Stimulated activated CD4-positive, alpha-beta T cell treated with anti-CD3 and anti-CD28 coated beads, Interleukin-12 subunit alpha, Interleukin-12 subunit beta, amount 100 ng/mL, for 24 hours (primary cell): ENCODE data around the gene TGFBR1.

Source experiments
- DNase-seq, 2 experiments: peaks; one replicate each; pipeline ENCODE4 v3.0.0-alpha.2; 2020; ENCODE audit warnings: low read depth in 2 of 2

Gene TGFBR1

DNA sequence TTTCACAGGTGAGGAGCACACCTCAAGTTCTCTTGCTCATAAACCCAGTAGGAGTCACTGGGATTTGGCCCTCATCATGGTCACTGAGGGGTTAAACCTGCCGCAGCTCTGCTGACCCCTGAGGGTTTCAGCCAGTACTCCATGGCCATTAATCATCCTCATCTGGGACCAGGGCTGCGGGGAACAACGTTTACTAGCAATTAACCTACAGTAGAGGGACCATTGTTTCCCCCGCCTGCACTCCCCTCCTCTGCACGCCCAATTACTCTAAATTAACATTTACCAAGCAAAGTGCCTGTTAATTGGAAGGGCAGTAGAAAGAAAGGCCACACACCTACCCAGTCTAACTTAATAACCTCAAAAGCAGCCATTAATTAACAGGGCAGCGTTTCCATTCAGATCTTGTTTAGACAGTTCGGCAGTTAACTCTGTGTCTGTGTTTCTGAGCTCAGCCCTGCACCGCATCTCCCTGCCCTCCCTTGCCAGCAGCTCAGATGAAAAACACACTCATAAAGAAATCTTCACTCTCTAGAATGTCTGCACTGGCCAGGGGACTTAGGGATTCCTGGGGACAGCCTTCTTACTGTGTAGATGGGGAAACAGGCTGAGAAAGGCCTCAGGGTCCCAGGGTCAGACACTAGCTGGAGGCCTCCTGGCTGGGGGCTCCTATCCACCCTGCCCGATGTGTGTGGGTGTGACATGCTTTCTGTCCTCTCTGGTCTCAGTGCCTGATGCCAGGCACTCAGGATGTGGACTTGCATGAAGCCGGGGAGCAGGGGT is 65.3 kb downstream of the TGFBR1 start:
- DNase-seq = no peak

DNA sequence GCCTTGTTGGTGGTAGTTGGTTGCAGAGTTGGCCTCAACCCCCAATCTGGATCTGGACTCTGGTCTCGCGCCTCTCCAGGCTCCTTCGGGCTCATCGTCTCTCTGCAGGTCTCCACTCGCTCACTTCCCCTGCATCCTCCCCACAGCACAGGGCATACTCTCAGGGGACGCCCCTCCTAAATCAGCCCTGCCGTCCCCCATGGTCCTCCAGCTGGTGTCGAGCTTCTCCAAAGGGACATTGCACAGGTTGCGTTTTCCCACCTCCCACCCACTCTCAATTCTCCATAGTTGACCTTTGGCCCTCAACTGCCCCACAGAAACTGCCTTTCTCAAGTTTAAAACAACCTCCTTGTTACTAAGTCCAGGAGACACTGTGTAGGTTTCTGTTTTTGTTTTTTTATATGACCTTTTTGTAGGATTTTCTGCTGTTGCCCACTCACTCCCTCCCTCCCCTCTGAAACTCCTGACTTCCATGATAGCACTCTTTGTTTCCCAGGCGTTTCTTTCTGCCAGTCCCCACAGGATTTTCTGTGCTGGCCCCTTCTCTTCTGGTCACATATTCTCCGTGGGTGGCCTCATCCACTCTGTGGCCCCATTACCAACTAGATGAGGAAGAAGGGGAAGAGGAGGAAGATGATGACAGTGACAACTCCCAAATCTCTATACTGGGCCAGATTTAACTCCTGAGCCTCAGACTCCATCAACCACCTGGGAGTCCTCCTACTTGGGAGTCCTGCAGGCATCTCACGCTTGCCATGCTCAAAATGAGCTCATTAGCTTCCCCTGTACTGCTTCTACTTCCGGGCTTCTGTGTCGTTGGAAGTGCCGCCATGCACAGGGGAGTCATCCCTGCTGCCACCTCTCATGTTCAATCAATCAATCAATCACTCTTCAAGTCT is 66.6 kb downstream of the TGFBR1 start:
- no peak for DNase-seq

DNA sequence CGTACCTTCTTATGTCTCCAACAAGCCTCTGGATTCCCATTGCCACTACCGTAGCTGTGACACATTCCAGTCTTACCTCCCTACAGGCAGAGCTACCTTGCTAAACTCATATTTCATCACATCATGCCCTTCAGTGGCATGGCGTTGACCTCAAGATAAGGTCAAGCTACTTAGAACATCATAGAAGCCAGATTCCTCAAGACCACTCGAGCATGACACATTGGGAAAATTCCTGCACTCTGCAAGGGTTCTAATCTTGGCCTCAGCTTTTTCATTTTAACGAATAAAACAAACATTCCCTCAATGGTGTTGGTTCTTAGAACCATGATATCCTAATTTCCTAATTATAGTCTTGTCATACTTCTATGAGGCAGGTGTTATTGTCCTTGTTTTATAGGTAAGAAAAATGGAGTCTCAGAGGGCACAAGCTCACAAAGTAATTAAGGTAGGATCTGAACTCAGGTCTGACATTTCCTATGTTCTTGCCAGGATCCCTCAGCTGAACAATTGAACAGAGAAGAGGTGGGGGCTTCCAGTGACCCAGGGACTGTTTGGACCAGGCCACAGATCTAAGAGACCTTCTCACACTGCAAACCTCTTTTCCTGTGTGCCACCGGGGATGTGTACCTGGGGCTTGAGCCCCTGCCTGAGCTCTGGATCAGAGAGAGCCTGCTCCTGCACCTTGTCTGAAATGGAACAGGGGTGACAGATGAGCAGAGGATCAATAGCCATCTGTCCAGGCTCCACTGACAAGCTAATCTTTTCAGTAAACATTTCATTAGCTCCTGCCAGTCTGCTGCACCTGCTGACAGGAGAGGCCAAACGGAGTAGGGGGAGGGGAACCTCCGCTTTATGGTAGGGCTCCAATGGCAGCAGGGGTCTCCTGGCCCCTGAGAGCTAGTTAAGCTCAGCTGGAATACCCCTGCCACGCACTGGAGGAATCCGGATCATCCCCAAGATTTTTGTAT is 67.5 kb downstream of the TGFBR1 start:
- DNase-seq = no peak

DNA sequence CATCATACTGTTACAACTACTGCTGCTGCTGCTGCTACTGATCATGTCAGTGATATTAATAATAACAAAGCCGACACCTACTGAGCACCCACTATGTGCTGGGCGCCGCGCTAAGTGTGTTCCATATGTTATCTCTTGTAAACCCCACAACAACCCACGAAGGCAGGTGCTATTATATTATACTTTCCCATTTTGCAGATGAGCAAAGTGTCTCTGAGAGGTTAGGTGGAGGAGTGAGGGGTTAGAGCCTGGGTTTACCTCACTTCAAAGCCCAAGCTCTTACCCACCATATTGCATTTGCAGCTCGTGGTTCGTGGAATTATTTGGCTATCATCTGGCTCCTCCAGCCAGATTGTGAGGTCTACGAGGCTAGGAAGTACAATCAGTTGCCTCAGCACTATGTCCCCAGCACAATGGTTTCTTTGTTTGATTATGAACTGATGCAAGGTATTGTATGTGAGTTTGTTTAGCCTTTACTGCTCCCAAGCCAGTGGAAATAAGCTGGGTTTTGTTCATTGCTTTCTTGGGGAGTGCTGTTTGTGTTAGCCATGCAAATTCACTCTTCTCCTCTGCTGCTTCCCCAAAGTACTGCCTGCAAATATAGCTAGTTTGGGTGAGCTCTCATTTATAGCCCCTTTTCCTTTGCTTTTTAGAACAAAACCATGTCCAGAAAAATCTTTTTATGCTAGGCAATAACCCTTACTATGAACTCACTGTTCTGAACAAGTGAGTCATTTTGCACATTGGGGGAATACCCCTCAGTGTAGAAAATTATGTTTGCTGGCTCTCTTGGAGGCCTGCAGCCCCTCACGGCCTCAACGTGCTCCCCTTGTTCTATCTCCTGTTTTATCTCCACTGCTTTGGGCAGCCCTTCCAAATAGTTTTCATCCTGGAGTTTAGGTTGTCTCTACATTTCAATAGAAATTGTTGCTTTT is 68.9 kb downstream of the TGFBR1 start:
- no peak for DNase-seq

DNA sequence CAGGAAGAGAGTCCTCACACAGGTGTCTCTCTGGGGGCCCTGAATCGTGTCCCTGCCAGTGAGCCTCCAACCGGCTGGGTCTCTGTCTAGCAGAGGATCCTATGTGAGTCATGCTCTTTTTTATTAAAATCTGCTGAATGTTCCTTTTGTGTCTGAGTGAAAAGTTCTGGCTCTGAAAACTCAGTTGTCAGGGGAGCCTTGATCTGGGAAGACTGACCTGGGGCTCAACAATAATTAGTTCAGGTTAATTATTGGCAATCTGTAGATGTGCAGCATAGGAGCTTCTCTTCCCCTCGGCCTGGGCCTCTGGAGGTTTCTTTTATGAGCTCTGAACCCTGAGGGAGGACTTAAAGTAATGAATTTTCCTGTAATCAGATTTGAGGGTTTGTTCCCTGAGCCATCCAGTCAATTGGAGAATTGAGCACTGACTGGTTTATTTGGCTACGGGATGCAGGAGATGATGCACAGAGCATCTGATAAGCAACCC is 71.7 kb downstream of the TGFBR1 start:
- DNase-seq = no peak

DNA sequence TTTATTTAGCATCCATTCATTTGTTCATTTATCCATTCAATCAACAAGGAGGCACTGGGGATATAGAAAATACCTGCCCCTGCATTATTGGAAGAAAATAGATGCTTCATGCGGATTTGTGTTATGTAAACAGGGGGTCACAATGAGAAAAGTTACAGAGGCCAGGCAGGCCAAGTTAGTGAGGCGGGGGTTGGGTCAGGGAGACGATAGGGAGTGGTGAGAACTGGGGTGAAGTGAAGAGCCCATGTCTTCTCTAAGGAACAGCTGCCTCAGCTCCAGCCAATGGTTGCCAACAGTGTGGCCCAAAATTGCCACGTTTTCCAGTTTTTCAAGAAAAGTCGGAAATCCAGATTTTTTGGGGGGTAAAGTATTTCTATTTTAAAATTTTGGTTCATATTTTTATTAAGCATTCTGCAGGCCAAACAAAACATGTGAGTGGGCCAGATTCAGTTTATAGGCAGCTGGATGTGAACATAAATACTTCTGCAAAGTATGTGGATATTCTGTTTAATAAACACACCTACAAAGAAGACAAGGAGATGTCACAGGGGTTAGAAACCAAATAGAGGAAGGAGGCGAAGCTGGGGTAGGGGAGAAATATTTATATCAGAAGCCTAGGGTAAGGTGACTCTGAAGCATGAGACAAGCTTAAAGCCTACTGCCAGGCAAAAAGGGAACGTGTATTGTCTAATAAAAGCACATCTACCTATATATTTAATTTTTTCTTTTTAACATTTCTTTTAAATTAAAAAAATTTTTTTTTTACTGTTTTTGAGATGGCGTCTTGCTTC is 72.9 kb downstream of the TGFBR1 start:
- no peak for DNase-seq

DNA sequence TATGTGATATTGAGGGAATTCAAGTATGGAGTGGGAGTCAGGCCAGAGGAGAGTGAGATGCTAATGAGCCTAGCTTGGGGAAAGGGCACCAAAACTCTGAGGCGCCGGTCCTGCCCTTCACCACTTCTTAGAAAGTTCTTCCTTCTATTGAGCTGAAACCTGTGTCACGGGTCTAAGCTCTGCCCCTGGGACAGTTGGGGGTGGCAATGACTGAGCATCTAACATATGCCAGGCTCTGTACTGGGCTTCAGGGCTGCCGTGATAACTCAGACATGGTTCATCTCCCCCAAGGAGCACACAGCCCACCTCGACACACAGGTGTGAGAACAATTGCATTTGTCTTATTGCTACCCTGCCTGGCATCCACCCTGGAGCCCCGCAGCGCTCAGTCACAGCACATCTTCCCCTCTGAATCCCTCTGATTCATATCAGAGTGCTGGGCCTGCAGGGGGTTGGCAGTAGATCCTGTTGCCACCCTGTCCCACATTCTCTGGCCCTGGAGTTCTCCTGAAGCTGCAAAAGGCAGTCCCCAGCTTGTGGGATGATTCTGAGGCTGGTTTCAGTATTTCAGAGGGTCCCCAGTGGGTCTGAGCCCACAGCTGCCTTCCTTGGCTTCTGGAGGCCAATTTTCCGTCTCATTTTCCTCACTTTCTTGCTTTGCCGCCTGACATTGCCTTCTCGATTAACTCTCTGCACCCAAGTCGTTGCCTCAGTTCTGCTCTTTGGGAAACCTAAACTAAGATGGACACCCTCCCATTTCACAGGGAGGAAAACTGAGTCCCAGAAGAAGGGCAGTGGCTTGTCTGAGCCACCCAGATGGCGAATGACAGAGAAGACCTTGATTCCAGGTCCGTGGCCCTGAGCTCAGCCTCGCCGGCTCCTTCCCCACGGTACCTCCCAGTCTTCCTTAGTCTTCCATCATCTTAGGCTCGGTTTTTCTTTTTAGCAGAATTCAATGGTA is 74.3 kb downstream of the TGFBR1 start:
- no peak for DNase-seq

DNA sequence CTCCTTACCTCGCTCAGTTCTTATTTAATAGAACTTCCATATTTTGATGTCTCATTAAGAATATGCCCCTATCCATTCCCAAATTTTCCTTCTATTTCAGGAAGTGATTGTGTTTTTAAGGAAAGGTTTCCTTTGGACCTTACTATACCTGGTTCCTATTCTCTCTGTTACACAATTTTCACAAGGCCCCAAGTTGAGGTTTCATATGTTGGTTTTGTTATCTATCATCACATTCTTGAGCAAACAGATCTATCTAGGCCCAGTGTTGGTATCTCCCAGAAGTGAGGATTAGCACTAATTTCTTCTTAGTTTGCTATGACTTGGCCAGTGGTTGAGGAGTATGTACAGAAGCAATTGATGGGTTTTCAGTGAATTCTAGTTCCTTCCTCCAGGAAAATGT is 75.3 kb downstream of the TGFBR1 start:
- DNase-seq = no peak

DNA sequence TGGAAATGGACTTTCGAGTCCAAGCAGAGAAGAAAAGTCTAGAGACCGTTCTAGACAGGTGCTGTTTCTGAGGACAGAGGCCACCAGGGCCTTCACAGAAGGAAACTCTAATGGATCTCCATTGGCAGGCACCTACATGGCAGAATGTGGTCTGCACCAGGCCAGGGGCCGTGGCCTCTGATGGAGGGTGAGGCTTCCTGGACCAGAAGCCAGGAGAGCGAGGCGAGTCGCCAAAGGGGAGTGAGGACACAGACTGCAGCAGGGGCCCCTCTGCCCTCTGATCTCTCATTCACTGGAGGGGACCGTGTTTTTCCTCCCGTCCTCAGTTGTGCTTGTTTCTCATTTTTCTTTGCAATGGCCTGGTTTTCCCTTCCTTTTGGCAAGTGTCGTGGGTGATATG is 75.7 kb downstream of the TGFBR1 start:
- DNase-seq = no peak

DNA sequence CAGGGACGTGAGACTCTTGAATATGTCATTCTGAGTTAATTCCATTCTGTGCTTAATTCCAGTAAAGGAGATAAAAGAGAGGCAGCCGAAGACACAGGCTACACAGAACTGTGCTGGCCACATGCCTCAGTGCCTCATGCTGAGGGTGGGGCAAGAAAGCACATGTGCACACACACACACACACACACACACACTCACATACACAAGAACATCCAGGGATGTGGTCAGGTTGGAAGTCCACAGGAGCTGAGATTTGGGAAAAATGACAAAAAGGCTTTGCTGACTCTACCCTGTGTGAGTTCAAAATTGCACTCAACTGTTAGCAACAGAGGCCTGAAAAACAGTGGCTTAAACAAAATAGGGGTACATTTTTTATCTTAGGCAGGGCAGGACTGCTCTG is 76.3 kb downstream of the TGFBR1 start:
- no peak for DNase-seq

DNA sequence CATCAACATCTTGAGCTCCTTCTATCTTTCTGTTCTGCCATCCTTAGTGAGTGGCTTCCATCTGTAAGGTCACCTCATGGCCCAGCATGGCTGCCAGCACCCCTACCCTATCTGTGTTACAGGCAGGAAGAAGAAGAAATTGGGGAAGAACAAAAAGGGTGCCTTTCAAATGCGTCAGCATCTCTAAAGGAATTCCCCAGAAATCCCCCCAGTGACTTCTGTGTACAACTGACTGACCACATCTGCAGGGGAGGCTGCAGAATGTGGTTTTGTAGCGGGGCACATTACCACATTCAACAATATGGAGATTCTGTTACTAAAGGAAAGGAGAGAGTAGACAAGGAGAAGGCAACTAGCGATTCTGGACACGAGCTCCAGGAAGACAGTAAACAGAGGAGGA is 76.7 kb downstream of the TGFBR1 start:
- DNase-seq = no peak

DNA sequence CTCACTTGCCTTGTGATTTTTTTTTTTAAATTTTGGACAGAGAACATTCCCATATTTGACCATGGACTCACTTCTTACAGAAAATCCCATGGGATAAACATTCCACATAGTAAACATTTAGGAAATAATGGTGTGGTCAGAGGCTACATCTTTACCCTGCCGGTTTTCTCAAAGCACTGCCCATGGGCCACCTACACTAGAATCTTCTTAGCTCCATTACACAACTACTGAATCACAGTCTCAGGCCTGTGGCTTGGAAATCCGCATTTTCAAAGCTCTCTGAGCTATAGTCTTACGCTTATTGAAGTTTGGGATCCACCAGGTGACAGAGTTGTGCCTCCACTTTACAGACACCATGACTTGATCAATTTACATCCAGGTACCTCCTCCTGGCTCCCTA is 77.4 kb downstream of the TGFBR1 start:
- DNase-seq = no peak

DNA sequence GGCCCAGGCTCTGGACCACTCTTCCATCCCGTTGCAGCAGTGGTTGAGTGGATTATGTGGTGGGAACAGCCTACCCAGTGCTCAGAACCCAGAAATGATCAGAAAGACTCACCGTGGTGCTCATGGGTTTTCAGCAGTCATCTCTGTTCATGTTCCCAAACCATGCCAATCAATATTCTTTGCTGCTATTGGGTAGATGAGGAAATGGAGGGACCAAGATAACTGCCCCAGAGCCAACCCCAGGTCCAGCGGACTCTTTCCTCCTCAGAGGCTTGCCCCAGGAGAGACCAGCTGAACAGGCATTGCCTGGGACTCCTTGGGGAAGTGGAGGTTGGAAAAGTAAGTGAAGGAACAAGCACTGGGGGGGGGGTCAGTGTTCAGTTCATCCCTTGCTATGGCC is 78.7 kb downstream of the TGFBR1 start:
- no peak for DNase-seq

DNA sequence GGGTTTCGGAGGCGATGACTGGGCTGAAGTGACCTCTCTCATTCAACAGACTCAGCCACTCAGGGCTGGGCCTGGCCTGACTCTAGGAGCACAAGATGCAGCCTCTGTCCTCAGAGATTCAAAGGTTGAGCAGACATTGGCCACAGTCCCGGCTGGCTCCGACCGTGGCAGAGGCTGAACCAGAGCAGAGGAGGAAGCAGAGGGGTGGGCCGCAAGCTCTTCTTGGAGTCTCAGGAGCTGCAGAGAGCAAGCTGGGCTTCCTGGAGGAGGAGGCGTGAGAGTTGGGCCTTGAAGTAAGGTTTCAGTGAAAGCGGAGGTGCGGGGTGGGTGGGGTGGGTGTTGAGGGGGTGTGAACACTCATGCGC is 79.2 kb downstream of the TGFBR1 start:
- no peak for DNase-seq

DNA sequence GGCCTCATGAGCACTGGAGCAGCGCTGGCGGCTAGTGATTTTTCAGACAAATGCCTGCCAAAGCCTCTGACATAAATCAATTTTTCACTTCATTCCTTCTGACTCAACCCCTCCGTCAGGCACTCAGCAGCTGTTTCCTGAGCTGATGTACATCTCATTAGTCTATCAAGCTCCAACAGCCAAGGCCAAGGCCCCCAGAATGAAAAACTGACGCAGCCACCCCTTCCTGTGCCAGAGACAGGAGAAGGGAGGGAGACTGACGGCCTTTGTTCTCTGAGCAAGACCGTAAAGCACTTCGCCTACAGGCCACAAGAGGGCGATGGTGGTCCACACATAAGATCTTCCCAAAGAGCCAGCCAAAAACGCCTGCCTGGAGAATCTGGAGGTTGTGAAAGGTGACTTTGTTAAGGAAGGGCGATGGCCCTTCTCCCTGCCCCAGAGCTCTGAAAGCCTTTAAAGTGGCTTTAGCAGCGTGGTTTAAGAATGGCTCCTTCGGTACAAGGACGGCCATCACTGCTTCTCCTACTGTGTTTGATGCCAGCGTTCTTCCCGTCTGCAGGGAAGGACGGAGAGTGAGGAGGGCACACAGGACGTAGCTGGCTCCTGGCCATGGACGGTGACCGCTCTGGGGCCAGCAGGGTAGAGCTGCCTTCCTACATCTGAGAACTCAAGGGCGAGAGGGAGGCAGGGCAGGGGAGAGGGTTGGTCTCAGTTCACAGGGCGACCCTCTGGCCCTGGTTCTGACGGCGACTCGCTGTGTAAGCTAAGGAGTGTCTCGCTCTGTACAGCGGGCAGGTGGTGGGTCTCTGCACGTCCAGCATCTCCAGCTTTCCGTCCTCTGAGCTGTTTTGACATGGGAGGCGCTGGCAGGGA is 79.8 kb downstream of the TGFBR1 start:
- DNase-seq = peak; percentile 52 to 73

DNA sequence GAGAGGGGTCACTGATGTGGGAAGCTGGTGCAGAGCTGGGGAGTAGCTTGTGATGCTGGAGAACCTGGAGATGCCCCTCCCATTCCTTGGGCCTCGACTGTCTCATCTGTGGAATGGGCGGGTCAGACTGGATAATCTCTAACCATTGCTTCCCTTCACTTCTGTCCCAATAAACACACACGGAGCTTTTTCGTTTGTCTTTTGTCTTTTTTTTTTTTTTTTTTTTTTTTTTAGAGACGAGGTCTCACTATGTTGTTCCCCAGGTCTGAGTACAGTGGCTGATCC is 80.4 kb downstream of the TGFBR1 start:
- DNase-seq = no peak

DNA sequence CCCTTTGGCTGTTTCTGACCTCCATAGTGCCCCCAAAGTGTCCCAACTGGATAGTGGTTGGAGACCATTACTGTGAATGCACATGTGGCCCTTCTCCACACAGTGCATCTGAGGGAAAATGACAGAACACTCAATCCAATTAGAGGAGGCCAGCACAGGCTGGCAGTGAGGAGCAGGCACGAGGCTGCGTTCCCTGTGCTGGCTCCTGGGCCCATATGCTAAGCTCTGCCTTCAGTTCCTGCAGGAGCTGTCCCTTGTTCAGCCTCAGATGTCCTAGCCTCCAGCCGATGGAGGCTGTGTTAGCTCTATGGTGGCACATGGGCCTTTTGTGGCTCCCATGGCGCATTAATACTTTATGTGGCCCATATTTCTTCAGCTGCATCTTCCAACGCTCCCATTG is 81.0 kb downstream of the TGFBR1 start:
- no peak for DNase-seq

DNA sequence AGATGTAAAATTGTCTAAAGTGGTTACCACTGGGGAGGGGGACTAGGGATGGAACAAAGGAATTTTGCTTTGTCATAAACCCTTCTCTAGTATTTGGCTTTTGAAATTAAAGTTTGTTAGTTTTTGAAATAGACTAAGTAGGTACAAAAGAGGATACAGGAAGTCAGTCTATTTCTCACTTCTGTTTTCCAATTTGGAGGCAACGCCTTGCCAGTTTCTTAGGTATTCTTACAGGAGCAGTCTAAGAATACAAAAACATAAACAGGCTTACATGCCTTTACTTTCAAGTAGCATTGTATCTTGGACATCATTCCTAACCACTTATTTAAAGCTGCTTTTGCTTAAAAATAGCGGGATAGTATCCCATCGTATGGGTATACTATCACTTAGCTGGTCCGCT is 82.4 kb downstream of the TGFBR1 start:
- no peak for DNase-seq
